COLO829 (cell line): ENCODE data around the gene ITPKB.
A peak's percentile ranks its signal among the peaks of the same experiment; 100 is the strongest.
"Not testable (repeated sequence)": the region's sequence is repeated elsewhere in the genome, so short reads cannot be mapped to it uniquely, and the experiment has no call there.

Experiments used
- DNase-seq: peaks from one replicate; pipeline ENCODE4 v3.0.0; 2012; ENCODE audit warnings: low spot score

The ITPKB gene

DNA sequence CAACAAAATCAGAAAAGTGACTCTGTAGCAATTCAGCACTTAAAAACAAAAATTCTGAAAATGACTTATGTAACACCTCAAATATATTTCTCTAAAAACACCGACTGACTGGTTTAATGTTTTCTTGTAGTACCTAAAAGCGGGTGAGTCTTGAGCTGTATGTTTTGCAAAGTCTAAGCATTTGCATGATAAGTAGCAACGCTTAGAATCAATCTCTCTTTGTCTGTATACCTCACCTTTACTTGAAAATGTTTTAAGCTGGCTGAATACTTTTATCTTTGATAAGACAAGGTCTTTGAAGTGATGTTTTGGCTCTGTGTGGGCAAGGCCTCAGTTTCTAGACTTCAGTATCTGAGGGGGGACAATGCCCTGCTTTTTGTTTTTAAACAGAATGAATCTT lies 8.2 kb downstream of the ITPKB start:
- DNase-seq: no peak

- DNase-seq: no peak
Observed at GRCh38 chr1:226730071-226730470, 9.0 kb downstream of the ITPKB start.

- DNase-seq: no peak
Observed at GRCh38 chr1:226728448-226728847, 10.6 kb downstream of the ITPKB start.

- no peak for DNase-seq
Observed at GRCh38 chr1:226725897-226726267, 13.2 kb downstream of the ITPKB start.

DNA sequence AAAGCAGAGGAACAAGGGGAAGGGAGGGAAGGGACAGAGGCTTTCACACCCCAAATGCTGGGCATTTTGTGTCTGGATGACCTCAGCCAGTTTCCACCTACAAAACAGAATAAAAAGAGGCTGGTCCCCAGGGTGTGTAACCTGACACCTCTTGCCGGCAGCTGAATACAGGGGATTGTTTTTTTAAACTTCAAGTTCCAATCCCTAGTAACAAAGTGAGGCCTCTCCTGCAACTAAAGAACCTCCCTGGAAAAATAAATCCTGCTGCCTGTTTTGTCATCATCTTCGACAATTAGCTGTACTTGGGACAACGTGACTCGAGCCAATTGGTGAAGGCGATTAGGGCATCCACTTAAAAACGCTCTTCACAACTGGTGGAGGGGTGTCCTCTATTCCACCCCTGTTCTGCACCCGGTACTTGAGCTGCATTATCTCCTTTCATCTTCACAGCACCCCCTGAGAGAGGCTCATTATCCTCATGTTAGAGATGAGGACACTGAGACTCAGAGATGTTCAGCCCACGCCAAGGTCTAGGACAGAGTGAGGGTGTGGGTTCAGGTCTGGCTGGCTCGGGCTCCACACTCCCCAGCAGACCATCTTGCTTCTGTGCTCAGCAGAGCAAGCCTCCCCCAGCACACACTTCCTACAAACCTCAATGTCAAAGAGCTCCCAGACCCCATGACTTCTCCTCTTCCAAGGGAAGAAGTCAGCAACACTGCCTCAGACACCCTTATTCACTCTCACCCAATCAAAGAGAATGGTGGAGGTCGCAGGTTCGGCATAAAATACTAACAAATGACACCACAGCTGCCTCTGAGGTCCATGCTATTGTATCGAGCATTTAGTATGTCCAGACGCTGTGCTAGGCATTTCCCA lies 15.2 kb downstream of the ITPKB start:
- peak; percentile 64 for DNase-seq

GRCh38 chr1:226722901-226723656 lies 16.0 kb downstream of the ITPKB start:
- DNase-seq: no peak

DNA sequence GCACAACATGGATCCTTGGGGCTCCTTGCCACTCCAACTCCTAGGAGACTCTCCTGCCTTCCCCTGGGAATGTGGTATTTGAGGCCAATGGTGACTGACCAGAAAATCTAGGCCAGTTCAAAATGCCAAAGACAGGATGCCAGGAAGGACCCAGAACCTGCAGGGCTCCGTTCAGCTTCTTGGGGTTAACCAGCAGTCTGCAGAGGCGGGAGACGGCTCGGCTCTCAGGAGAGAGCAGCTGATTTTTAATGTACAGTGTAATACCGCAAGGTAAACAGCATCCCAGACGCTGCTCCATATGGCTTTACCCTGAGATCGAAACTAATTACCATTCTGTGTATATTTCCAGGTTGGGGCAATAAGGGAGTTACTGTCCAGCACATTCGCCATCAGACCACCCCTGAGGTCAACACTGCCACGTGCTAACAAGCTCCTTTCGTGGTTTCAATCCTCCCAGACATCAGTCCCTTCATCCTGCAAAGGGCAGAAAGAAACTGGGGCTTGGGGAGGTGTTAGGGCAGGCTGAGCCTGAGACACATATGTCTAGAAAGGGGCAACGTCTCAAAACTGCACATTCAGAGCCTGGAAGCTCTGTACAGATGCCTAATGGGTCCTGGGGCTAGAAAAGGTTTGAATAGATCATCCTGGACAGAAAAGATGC lies 16.7 kb downstream of the ITPKB start:
- DNase-seq: no peak

DNA sequence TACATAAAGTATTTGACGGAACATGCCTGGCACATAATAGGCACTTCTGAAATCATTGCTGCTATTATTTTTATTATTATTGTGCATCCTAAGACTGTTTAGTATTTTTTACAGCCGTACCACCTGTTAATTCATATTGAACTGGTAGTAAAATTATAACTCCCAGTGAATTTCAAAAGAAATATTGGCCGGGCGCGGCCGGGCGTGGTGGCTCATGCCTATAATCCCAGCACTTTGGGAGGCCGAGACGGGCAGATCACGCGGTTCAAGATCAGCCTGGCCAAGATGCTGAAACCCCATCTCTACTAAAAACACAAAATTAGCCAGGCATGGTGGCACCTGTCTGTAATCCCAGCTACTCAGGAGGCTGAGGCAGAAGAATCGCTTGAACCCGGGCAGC lies 18.5 kb downstream of the ITPKB start:
- not testable (repeated sequence) for DNase-seq

DNA sequence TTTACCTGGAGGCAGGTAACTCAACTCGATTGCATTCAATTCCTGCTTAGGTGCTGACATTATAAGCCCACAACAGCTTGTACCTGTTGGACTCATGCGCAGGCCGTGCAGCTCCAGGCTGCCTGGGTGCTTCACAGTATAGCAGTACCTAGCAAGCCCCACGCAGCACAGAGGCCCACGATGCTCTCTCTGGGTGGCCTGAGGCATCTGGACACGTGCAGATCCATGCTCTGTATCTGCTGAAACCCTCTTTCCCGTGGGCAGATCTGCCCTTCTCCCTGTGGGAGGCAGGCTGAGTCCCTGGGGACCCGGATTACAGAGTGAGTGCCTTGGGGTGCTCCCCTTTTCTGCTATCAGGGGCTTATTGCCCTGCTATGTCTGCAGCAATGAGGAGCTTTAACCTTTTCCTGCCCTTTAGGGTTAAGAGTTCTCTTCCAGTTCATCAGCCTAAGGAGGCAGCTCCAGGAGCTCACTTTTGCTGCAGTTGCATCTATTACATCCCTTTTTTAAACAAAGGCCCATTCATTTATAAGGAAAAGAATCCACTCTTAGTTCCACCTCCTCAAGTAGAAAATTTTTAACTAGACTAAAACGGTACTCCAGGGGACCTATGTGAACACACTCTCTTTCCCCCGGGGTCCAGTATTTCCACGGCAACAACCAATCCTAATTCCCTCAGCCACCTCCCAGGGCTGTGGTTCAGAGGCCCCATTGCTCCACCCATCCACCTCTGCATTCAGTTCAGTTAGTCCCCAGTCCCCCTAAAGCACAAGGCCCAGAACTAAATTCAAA lies 19.3 kb downstream of the ITPKB start:
- peak; percentile 74 for DNase-seq

GRCh38 chr1:226717256-226717909 lies 21.7 kb downstream of the ITPKB start:
- DNase-seq: no peak

- no peak for DNase-seq
Observed at GRCh38 chr1:226716577-226716976, 22.5 kb downstream of the ITPKB start.

- no peak for DNase-seq
Observed at GRCh38 chr1:226714148-226714547, 24.9 kb downstream of the ITPKB start.

- no peak for DNase-seq
Observed at GRCh38 chr1:226712742-226713419, 26.2 kb downstream of the ITPKB start.

DNA sequence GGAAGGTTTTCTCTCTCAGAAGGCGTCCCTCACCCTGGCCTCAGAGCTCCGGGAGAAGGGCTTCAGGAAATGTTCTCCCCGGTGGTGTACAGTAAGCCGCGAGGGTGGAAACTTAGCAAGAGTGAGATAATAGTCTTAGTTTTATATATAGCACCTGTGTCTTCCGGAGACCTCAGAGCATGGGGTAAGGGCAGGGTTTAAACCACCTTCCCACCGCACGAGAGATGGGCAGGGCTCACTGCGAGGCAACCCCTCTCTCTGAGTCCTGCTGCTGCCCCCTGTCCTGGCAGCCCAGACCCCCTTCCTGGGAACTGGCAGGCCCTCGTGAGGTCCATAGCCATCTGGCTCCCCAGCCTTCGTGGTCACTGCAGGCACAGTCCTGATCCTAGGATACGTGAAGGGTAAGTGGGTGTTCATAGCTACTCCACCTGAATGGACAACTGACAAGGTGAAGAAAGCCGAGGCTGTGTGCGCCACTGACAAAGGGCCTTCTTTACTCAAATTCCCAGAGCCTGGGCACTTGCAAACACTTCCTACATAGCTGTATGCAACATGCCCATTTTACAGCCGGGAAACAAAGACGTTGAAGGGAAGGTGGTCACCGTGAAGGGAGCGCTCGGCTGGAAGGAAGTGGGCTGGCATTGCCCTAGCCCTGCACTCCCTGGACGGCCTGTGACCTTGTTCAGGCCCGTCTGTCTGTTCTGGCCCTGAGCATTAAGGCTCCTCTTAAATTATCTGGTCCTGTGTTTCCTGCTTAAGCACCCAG lies 26.9 kb downstream of the ITPKB start:
- no peak for DNase-seq

DNA sequence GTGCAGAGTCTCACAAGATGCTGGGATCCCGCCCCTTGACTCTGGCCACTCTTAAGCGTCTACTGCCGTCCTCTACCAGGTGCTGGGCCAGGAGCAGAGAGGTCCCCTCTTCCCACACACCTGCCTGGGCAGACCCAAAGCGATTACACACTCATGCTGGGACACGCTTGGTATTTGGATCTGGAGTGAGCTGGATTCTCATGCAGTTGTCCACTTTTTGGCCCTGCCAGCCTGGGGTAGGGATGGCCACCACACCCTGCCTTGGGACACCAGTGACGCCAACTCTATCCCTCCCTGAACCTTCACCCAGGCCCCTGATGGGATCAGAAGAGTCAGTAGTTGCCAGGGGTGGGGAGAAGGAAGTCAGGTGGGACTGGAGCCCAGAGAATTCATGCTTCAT lies 28.6 kb downstream of the ITPKB start:
- no peak for DNase-seq

GRCh38 chr1:226709953-226710352 lies 29.1 kb downstream of the ITPKB start:
- no peak for DNase-seq

GRCh38 chr1:226708967-226709396 lies 30.1 kb downstream of the ITPKB start:
- no peak for DNase-seq

GRCh38 chr1:226708342-226708780 lies 30.7 kb downstream of the ITPKB start:
- peak; percentile 83 for DNase-seq

- no peak for DNase-seq
Observed at GRCh38 chr1:226706684-226707083, 32.4 kb downstream of the ITPKB start.
